ENCODE measurements around the gene BPIFA1.
A peak's percentile ranks its signal among the peaks of the same experiment; 100 is the strongest.

BPIFA1 gene

DNA sequence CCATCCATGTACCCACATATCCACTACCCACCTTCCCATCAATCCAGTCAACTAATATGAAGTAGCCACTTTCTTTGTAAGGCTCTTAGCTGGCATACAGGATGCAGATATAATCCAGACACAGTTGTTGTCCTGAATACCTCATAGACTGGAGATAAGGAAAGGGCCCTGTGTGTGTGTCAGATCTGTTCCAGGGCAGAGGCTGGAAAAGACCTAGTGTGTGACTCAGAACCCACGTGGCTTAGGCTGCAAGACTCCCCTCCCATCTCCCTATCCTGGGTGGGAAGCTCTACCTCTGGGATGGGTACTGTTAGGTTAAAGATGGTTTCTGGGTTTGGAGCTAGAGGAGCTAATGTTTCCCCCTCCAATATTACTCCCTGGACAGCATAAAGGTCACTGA lies 3.6 kb downstream of the BPIFA1 start:
- no peak for DNase-seq (ENCODE audit: low read depth)
- no peak overlapping the region for H3K4me3 ChIP-seq (ENCODE audit: low read depth, low read length)

GRCh38 chr20:33239979-33240736 lies 4.4 kb downstream of the BPIFA1 start:
- no peak for DNase-seq (ENCODE audit: low read depth)
- no peak overlapping the region for H3K4me3 ChIP-seq (ENCODE audit: low read depth, low read length)

DNA sequence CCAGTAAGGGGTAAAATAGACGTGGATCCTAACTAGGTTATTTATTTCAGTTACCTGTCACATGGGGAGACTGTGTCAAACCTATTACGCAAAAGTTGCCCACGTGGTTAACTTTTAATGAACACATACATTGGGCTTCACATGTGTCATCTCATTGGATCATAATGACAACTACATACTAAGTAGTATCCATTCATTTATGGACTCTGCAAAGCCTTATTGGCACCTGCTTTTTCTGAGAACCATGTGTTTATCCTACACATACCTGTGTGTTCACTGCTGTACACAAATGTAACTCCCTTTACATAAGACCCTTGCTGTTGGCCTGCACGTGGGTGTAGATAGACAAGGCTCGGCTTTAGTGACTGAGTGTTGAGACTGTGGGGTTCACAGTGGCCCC lies 5.1 kb downstream of the BPIFA1 start:
- no peak for DNase-seq (ENCODE audit: low read depth)

GRCh38 chr20:33242319-33243100 lies 6.7 kb downstream of the BPIFA1 start:
- no peak for DNase-seq (ENCODE audit: low read depth)
- H3K4me3 ChIP-seq (ENCODE audit: low read depth, low read length), result no peak overlapping the region

More for the DNA sequence above, 5.1 kb downstream of the BPIFA1 start:
- H3K4me3 ChIP-seq (ENCODE audit: low read depth, low read length), result no peak overlapping the region

DNA sequence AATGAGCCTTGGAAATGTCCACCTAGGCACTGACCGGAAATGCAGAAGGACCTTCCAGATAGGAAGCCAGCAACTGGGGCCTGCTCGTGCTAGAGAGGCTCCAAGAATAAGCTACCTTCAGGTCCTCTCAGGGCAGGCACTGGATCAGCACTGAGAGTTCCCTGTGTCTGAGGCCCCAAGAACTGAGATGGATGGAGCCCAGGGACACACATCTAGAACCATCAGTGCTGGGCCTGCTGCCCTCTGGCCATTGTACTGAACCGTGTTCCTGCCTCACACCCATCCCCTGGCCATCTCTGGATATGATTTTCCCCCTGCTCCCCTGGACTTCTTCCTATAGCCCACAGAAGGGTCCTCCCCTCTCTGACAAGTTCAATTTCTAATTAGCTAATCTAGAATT lies 10.3 kb downstream of the BPIFA1 start:
- no peak overlapping the region for H3K4me3 ChIP-seq (ENCODE audit: low read depth, low read length)
- DNase-seq (ENCODE audit: low read depth), result no peak

GRCh38 chr20:33249456-33249855 lies 13.7 kb downstream of the BPIFA1 start:
- DNase-seq (ENCODE audit: low read depth), result no peak
- H3K4me3 ChIP-seq (ENCODE audit: low read depth, low read length), result no peak overlapping the region

DNA sequence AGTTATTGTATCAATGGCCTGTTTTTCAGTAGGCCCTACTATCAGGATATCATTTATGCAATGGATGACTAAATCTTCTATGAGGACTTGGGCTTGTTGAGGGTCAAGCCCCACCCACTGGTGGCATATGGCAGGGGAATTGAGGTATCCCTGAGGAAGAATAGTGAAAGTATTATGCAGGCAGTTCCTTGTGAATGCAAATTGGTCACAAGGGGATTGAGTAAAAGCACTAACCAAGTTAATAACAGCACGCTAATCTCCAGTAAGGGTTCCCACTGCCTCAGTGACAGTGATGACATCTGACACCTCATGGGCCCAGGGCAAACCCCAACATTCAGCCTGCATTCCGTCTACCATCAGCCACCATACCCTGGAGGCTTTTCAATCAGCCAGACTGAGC lies 14.9 kb downstream of the BPIFA1 start:
- DNase-seq (ENCODE audit: low read depth), result no peak
- no peak overlapping the region for H3K4me3 ChIP-seq (ENCODE audit: low read depth, low read length)

GRCh38 chr20:33251496-33251895 lies 15.7 kb downstream of the BPIFA1 start:
- no peak overlapping the region for H3K4me3 ChIP-seq (ENCODE audit: low read depth, low read length)
- no peak for DNase-seq (ENCODE audit: low read depth)

DNA sequence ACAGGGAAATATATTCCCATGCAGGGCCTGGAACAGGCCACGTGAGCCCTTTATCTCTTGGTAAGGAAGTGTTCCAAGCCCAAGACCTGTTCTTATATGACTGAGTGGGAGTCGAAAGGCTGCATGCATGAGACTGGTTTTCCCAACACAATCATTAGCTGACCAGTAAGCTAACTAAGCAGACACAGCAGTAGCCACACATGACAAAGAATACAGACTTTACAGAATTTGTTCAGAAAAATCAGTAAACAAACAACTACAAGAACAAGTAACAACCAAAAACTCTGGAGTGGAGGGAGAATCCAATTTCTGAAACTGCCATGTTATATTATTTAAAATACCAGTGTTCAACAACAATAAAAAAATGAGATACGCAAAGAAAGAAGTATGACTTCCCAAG lies 16.7 kb downstream of the BPIFA1 start:
- H3K4me3 ChIP-seq (ENCODE audit: low read depth, low read length), result no peak overlapping the region
- no peak for DNase-seq (ENCODE audit: low read depth)

DNA sequence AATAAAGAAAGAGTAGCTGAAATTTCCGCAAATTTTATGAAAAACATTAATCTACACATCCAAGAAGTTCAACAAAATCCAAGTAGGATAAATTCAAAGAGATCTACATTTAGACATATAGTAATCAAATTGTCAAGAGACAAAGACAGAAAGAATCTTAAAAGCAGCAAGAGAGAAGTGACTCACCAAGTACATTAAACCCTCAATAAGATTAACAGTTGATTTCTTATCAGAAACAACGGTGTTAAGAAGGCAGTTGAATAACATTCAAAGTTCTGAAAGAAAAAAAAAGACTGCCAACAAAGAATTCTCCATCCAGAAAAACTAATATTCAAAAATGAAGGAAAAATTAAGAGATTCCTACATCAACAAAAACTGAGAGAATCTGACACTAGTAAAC lies 19.2 kb downstream of the BPIFA1 start:
- DNase-seq (ENCODE audit: low read depth), result no peak
- no peak overlapping the region for H3K4me3 ChIP-seq (ENCODE audit: low read depth, low read length)

GRCh38 chr20:33257237-33257636 lies 21.4 kb downstream of the BPIFA1 start:
- DNase-seq (ENCODE audit: low read depth), result no peak
- no peak overlapping the region for H3K4me3 ChIP-seq (ENCODE audit: low read depth, low read length)

DNA sequence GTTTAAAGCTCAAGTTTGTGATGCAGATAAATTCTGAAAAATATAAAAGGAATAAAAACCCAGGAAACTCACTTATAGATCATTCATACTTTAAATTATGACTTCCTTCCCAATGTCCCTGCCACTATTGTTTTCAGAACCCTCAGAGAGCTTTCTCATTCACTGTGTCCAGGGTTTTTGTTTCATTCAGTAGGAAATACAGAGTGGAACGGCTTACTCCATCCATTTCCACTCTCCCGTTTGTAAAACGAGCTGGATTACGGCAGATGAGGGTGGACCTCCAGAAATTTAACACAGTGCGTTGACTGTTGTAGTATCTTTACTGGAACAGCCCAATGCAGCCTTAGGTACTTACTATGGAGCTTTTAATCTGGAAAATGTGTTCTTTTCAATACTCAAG lies 23.6 kb downstream of the BPIFA1 start:
- no peak for DNase-seq (ENCODE audit: low read depth)
- no peak overlapping the region for H3K4me3 ChIP-seq (ENCODE audit: low read depth, low read length)

GRCh38 chr20:33261465-33261864 lies 25.7 kb downstream of the BPIFA1 start:
- no peak overlapping the region for H3K4me3 ChIP-seq (ENCODE audit: low read depth, low read length)
- DNase-seq (ENCODE audit: low read depth), result no peak

DNA sequence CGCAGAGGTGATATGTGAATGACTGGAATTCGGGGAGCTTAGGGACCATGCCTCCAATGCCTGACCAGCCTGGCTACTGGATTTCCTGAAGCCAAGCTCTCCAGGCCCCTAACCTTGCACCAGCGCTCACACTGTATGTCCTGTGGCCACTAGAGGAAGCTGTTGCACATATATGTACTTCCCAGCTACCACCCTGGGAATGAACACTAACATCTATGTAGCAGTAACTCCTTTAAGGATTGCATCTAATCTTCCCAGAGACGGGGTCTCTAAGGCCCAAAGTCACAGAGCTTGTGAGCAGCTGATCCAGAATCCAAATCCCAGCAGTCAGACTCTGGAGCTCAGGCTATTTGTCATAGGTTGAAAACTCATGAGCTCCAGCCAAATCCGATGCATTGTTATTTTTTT lies 26.9 kb downstream of the BPIFA1 start:
- H3K4me3 ChIP-seq (ENCODE audit: low read depth, low read length), result no peak overlapping the region
- DNase-seq (ENCODE audit: low read depth), result peak; percentile 15

GRCh38 chr20:33263784-33264183 lies 28.0 kb downstream of the BPIFA1 start:
- no peak overlapping the region for H3K4me3 ChIP-seq (ENCODE audit: low read depth, low read length)
- DNase-seq (ENCODE audit: low read depth), result no peak

DNA sequence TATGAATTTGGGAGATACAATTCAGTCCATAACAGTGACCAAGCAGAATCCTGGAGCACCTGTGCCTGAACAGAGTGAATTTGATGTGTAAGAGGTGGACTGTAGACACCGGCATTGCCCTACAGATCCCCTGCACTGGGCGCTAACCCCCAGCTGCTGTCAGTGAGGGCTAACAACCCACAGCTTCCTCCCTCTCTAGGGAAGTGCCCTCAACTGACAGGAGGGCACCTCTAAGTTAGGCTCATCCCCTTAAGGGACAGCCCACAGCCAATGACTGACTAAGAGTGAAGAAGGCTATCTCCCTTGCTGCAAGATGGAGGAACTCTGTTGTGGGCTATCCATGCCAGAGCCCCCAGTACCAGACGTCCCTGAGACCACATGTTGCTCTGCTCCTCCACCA lies 31.9 kb downstream of the BPIFA1 start:
- DNase-seq (ENCODE audit: low read depth), result no peak
- H3K4me3 ChIP-seq (ENCODE audit: low read depth, low read length), result no peak overlapping the region

DNA sequence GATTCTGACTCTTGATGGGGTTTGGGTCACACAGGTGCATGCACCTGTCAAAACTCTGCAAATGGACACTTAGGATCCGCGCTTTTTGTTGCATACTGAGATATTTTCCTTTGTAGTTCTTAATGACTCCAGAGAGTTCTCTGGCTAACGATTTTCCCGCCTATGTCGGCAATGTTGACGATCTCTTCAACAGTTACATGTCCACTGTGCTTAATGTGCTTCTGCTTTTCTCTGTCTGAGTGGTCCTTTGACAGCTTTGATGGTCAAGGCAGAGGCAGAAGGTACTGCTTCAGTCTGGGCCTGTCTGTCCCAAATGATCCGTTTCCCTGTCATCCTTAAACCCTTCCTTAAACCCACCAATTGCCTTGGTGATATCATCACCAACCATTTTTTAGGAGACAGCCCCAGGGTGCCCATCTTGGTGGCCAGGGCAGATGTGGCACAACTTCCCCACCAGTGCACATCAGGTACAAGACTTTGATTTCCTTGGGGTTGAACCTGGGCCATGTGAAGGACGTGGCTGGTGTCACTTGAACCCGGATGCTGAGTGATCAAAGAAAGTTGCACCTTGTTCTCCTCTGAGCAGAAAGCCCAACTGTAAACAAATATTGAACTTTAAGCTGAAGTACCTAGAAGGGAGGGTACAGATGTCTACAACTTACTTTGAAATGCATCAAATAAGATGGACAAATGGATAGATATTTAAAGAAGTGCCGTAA lies 36.5 kb downstream of the BPIFA1 start:
- no peak for DNase-seq (ENCODE audit: low read depth)
- H3K4me3 ChIP-seq (ENCODE audit: low read depth, low read length), result no peak overlapping the region

- DNase-seq (ENCODE audit: low read depth), result no peak
- H3K4me3 ChIP-seq (ENCODE audit: low read depth, low read length), result no peak overlapping the region
Measured at GRCh38 chr20:33273117-33273851, 37.5 kb downstream of the BPIFA1 start.

GRCh38 chr20:33275215-33275614 lies 39.4 kb downstream of the BPIFA1 start:
- H3K4me3 ChIP-seq (ENCODE audit: low read depth, low read length), result no peak overlapping the region
- DNase-seq (ENCODE audit: low read depth), result no peak

DNA sequence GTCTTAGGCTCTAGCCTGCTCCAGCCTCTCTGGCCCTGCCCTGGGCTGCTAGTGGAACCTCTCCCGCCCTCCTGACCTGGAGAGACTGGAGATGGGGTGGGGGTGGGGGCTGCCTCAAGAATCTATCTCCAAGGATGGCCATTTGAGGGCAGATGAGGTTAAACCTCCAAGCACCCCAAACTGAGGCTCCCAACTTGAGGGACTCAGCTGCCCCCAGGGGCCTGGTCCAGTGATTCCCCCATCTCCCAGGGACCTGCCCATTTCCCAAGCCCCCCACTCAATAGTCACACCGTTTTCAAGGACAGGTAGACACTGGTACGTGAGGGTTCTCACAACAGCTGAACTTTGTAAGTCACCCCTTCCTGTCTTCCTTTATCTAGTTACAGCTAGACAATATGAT lies 40.1 kb downstream of the BPIFA1 start:
- H3K4me3 ChIP-seq (ENCODE audit: low read depth, low read length), result no peak overlapping the region
- DNase-seq (ENCODE audit: low read depth), result no peak

Measured in skeletal muscle cell (primary cell).